GM19463 (cell line): Measurements from ENCODE around the gene COL5A1.

Experiments used
- ATAC-seq: cut with Tn5 transposase; IDR thresholded peaks from one replicate; pipeline ENCODE4 v1.9.1; 2021; ENCODE audit warnings: mild to moderate bottlenecking, moderate library complexity; ENCODE audit not compliant: unreplicated experiment

The COL5A1 gene

GRCh38 chr9:134736791-134737497 lies 95.3 kb downstream of the COL5A1 start:
- ATAC-seq = no peak

GRCh38 chr9:134737842-134738580 lies 96.4 kb downstream of the COL5A1 start:
- no peak for ATAC-seq

GRCh38 chr9:134738869-134739659 lies 97.5 kb downstream of the COL5A1 start:
- ATAC-seq = no peak

- ATAC-seq = no peak
These were observed 98.0 kb downstream of the COL5A1 start for GRCh38 chr9:134739660-134739968.

- ATAC-seq = no peak
These were observed 98.5 kb downstream of the COL5A1 start for GRCh38 chr9:134740071-134740470.

GRCh38 chr9:134741846-134742245 lies 100.2 kb downstream of the COL5A1 start:
- ATAC-seq = no peak

GRCh38 chr9:134742822-134743535 lies 101.4 kb downstream of the COL5A1 start:
- ATAC-seq = no peak

- ATAC-seq = no peak
These were observed 102.2 kb downstream of the COL5A1 start for GRCh38 chr9:134743853-134744252.

GRCh38 chr9:134744385-134745295 lies 103.0 kb downstream of the COL5A1 start:
- ATAC-seq = no peak

GRCh38 chr9:134747951-134748489 lies 106.4 kb downstream of the COL5A1 start:
- no peak for ATAC-seq

- no peak for ATAC-seq
These were observed 107.0 kb downstream of the COL5A1 start for GRCh38 chr9:134748591-134748990.

- no peak for ATAC-seq
These were observed 109.0 kb downstream of the COL5A1 start for GRCh38 chr9:134750450-134751155.

- no peak for ATAC-seq
These were observed 110.0 kb downstream of the COL5A1 start for GRCh38 chr9:134751622-134752021.

- no peak for ATAC-seq
These were observed 111.0 kb downstream of the COL5A1 start for GRCh38 chr9:134752471-134753168.

GRCh38 chr9:134753191-134753590 lies 111.6 kb downstream of the COL5A1 start:
- ATAC-seq = no peak

- ATAC-seq = no peak
These were observed 113.8 kb downstream of the COL5A1 start for GRCh38 chr9:134755221-134755907.

- no peak for ATAC-seq
These were observed 114.5 kb downstream of the COL5A1 start for GRCh38 chr9:134756098-134756497.
